Body of pancreas (tissue), 4 donors: ENCODE results near the gene SLC48A1.

Experiments
- POLR2A ChIP-seq, 3 donors: fragments of 450-650 bp; IDR thresholded peaks; one replicate each; pipeline ENCODE4 v1.6.1; 2016; ENCODE audit warnings: antibody characterized with exemption in 3 of 3, mild to moderate bottlenecking in 2 of 3
- TF ChIP-seq, protein P1 (sequence below), 7 experiments: fragments of 450-650 bp in 4 of 7; fragments of 200-600 bp in 3 of 7; sonication (generic) in 3 of 7; IDR thresholded peaks; one replicate each; pipeline ENCODE4 v1.5.1; 2016 to 2019; ENCODE audit warnings: antibody characterized with exemption in 7 of 7

DNA sequence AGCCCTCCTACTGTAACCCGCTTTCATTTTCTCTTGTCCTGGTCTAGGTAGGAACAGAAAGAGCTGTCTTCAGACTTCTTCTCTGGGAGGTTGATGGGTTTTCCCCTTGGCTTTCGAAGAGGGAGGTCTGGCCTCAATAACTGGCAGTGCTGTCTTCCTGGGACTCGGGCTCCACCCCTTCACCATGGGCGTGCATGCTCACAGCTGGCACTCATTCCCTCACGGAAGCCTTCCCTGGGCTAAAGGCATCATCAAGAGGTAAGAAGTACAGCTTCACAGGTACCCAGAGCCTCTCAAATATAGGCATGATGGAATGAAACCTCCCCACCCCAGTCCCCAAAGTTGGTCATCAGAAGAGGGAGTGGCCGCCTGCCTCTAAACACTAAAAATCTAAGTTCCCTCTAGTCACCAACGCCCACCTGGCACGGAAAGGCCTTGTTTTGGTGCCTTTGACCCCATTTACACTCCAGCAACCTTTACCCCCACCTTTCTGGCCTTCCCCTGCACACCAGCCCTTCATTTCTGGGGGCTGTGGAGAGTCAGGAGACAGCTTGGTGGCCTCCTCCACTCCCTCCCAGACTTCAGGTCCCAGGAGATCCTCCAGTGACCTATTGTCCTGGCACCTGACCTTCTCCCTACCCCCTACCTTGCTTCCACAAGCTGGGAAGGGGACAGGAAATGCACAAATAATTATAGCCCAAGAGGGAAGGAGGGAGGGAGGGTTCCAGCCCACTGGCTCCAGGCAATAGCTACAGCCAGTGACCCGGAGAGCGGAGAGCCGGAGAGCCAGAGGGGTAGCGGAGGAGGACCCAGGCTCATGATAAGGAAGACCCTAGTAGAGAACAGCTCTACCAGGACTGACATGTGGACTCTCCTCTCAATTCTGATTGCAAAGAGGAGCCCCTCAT is 17.1 kb upstream of the SLC48A1 start:
- TF ChIP-seq, protein P1, sequence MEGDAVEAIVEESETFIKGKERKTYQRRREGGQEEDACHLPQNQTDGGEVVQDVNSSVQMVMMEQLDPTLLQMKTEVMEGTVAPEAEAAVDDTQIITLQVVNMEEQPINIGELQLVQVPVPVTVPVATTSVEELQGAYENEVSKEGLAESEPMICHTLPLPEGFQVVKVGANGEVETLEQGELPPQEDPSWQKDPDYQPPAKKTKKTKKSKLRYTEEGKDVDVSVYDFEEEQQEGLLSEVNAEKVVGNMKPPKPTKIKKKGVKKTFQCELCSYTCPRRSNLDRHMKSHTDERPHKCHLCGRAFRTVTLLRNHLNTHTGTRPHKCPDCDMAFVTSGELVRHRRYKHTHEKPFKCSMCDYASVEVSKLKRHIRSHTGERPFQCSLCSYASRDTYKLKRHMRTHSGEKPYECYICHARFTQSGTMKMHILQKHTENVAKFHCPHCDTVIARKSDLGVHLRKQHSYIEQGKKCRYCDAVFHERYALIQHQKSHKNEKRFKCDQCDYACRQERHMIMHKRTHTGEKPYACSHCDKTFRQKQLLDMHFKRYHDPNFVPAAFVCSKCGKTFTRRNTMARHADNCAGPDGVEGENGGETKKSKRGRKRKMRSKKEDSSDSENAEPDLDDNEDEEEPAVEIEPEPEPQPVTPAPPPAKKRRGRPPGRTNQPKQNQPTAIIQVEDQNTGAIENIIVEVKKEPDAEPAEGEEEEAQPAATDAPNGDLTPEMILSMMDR (IDR thresholded peaks at IDR 0.05): no peak
- TF ChIP-seq POLR2A (IDR thresholded peaks at IDR 0.05): no peak
